H1 (cell line): ENCODE measurements around the gene RAET1E. TPM values are rescaled to one million over a fixed set of nuclear protein-coding genes. Genes with fewer than 3 reads are reported as not detected.
"Not testable (repeated sequence)": the region's sequence is repeated elsewhere in the genome, so short reads cannot be mapped to it uniquely, and the experiment has no call there.

ENCODE experiments used
- CTCF ChIA-PET: fragments of 300-600 bp; sonication (Branson Sonifier 250); formaldehyde crosslinking; loops from one replicate; lab custom pipeline; 2021; ENCODE audit not compliant: partially characterized antibody; lab: Charles Lee
- POLR2A ChIA-PET: fragments of 300-600 bp; sonication (Branson Sonifier 250); formaldehyde crosslinking; loops from one replicate; lab custom pipeline; 2021; ENCODE audit warnings: inconsistent platforms; ENCODE audit not compliant: partially characterized antibody; lab: Charles Lee
- DNase-seq, 2 experiments: peaks; one replicate each; pipeline versions ENCODE4 v3.0.0 to v3.0.0-alpha.2; 2010 to 2022; ENCODE audit warnings: low spot score in 2 of 2, low read depth in 1 of 2, mixed read lengths in 1 of 2
- FAIRE-seq: peaks from 2 replicates; lab custom pipeline; 2011; peaks lifted over from hg19 to GRCh38; lab: Jason Lieb, UNC
- H2AFZ ChIP-seq: 2 replicates; pipeline ENCODE4 v1.8.1; 2012; ENCODE audit warnings: low read length, inconsistent platforms
- H2AK5ac ChIP-seq: 2 replicates; pipeline ENCODE4 v1.6.1; 2013; ENCODE audit warnings: low read depth, low read length
- H2BK120ac ChIP-seq: replicated peaks from 2 replicates; pipeline ENCODE3; 2013; ENCODE audit warnings: low read depth, low read length, inconsistent platforms
- H2BK12ac ChIP-seq: 2 replicates; pipeline ENCODE4 v1.6.1; 2013; ENCODE audit warnings: low read depth, low read length
- H2BK15ac ChIP-seq: 2 replicates; pipeline ENCODE4 v1.6.1; 2013; ENCODE audit warnings: low read length
- H2BK20ac ChIP-seq: 2 replicates; pipeline ENCODE4 v1.6.1; 2013; ENCODE audit warnings: low read length
- H2BK5ac ChIP-seq: 2 replicates; pipeline ENCODE4 v1.6.1; 2013; ENCODE audit warnings: low read depth, low read length
- H3K14ac ChIP-seq: 2 replicates; pipeline ENCODE4 v1.6.1; 2013; ENCODE audit warnings: inconsistent platforms; ENCODE audit not compliant: insufficient read length
- H3K18ac ChIP-seq: 2 replicates; pipeline ENCODE4 v1.6.1; 2013; ENCODE audit warnings: low read length; ENCODE audit errors: extremely low read depth
- H3K23ac ChIP-seq: 2 replicates; pipeline ENCODE4 v1.6.1; 2013; ENCODE audit warnings: inconsistent platforms; ENCODE audit not compliant: insufficient read length
- H3K23me2 ChIP-seq: 2 replicates; pipeline ENCODE4 v1.6.1; 2013; ENCODE audit warnings: low read depth, low read length
- H3K27ac ChIP-seq: 2 replicates; pipeline ENCODE4 v1.6.1; 2011; ENCODE audit warnings: low read depth, low read length, inconsistent platforms
- H3K27me3 ChIP-seq, 4 experiments: replicated peaks in 1 of 4; 1 replicate in 1 of 4; 2 replicates in 3 of 4; pipeline versions ENCODE4 v1.6.1 to v1.8.1; 2011 to 2013; ENCODE audit warnings: low read length in 3 of 4, mild to moderate bottlenecking in 3 of 4, inconsistent platforms in 2 of 4, mixed read lengths in 2 of 4, moderate library complexity in 1 of 4; ENCODE audit not compliant: control insufficient read depth in 3 of 4, insufficient read depth in 3 of 4; ENCODE audit errors: extremely low read depth in 1 of 4
- H3K36me3 ChIP-seq, 4 experiments: 2 replicates each; pipeline versions ENCODE4 v1.6.1 to v1.8.1; 2011 to 2013; ENCODE audit warnings: mild to moderate bottlenecking in 4 of 4, low read length in 3 of 4, moderate library complexity in 2 of 4, control low read depth in 1 of 4, inconsistent platforms in 1 of 4; ENCODE audit not compliant: insufficient read depth in 4 of 4, control insufficient read depth in 2 of 4
- H3K4ac ChIP-seq: replicated peaks from 2 replicates; pipeline ENCODE3; 2013; ENCODE audit warnings: low read length, low read depth, mixed read lengths, inconsistent platforms; ENCODE audit not compliant: insufficient read length
- H3K4me1 ChIP-seq, 4 experiments: replicated peaks in 1 of 4; 1 replicate in 1 of 4; 2 replicates in 3 of 4; pipeline versions ENCODE4 v1.6.1 to v1.8.1; 2011 to 2013; ENCODE audit warnings: low read length in 3 of 4, inconsistent platforms in 2 of 4, mixed read lengths in 1 of 4; ENCODE audit not compliant: insufficient read depth in 4 of 4, control insufficient read depth in 3 of 4
- H3K4me2 ChIP-seq, 2 experiments: 2 replicates each; pipeline versions ENCODE4 v1.6.1 to v1.8.1; 2011 to 2013; ENCODE audit warnings: low read depth in 2 of 2, low read length in 2 of 2, control low read depth in 1 of 2, inconsistent platforms in 1 of 2, mild to moderate bottlenecking in 1 of 2; ENCODE audit not compliant: insufficient read depth in 1 of 2
- H3K4me3 ChIP-seq, 4 experiments: fragments of 200-600, 300-600 bp in 1 of 4; sonication (generic), shearing (Covaris generic), sonication (Bioruptor Twin) in 1 of 4; 2 replicates each; pipeline versions ENCODE4 v1.5.1 to v1.8.1; 2011 to 2016; ENCODE audit warnings: low read length in 4 of 4, low read depth in 3 of 4, control low read depth in 2 of 4, inconsistent platforms in 2 of 4, mild to moderate bottlenecking in 2 of 4, mixed read lengths in 1 of 4, moderate library complexity in 1 of 4; ENCODE audit not compliant: insufficient read depth in 2 of 4; ENCODE audit errors: extremely low read depth in 1 of 4
- H3K56ac ChIP-seq: replicated peaks from 2 replicates; pipeline ENCODE3; 2013; ENCODE audit warnings: low read depth, mild to moderate bottlenecking, mixed read lengths, low read length, inconsistent platforms; ENCODE audit not compliant: insufficient read length
- H3K79me1 ChIP-seq: 2 replicates; pipeline ENCODE4 v1.6.1; 2013; ENCODE audit warnings: low read depth, low read length, control low read depth
- H3K79me2 ChIP-seq, 2 experiments: 2 replicates each; pipeline versions ENCODE4 v1.6.1 to v1.8.1; 2012 to 2013; ENCODE audit warnings: low read length in 2 of 2, mild to moderate bottlenecking in 2 of 2, inconsistent platforms in 1 of 2; ENCODE audit not compliant: insufficient read depth in 2 of 2, control insufficient read depth in 1 of 2
- H3K9ac ChIP-seq, 4 experiments: replicated peaks in 1 of 4; 1 replicate in 1 of 4; 2 replicates in 3 of 4; pipeline versions ENCODE4 v1.6.1 to v1.8.1; 2011 to 2013; ENCODE audit warnings: low read depth in 3 of 4, low read length in 3 of 4, control low read depth in 2 of 4, mild to moderate bottlenecking in 2 of 4, moderate library complexity in 2 of 4, inconsistent platforms in 1 of 4; ENCODE audit errors: extremely low read depth in 1 of 4
- H3K9me3 ChIP-seq, 2 experiments: 2 replicates each; pipeline versions ENCODE4 v1.6.1 to v1.8.1; 2012 to 2013; ENCODE audit warnings: mild to moderate bottlenecking in 2 of 2, moderate library complexity in 2 of 2, control low read depth in 1 of 2, inconsistent platforms in 1 of 2, low read depth in 1 of 2, low read length in 1 of 2, mixed read lengths in 1 of 2; ENCODE audit not compliant: insufficient read depth in 2 of 2
- H4K20me1 ChIP-seq, 2 experiments: replicated peaks in 1 of 2; 2 replicates each; pipeline versions ENCODE3 to v1.8.1; 2011 to 2013; ENCODE audit warnings: inconsistent platforms in 2 of 2, low read length in 2 of 2, mild to moderate bottlenecking in 1 of 2; ENCODE audit not compliant: insufficient read depth in 2 of 2, control insufficient read depth in 1 of 2
- H4K5ac ChIP-seq: 2 replicates; pipeline ENCODE4 v1.6.1; 2013; ENCODE audit warnings: low read length, low read depth, mixed read lengths, inconsistent platforms; ENCODE audit not compliant: insufficient read length
- H4K8ac ChIP-seq: 2 replicates; pipeline ENCODE4 v1.8.0; 2013; ENCODE audit warnings: mild to moderate bottlenecking, moderate library complexity, low read length, inconsistent platforms; ENCODE audit not compliant: insufficient read depth; ENCODE audit errors: extremely low read depth
- H4K91ac ChIP-seq: replicated peaks from 2 replicates; pipeline ENCODE3; 2013; ENCODE audit warnings: low read length, mixed read lengths, inconsistent platforms; ENCODE audit not compliant: insufficient read length
- WGBS, 2 experiments: shearing (Covaris generic) in 1 of 2; methylation state at CpG; one replicate each; pipeline versions ENCODE4 v1.1.6 to v1.1.7; 2013 to 2015; ENCODE audit warnings: low lambda C conversion rate in 2 of 2, mixed read lengths in 2 of 2, inconsistent platforms in 1 of 2, low coverage in 1 of 2, missing lambda C conversion rate in 1 of 2; ENCODE audit not compliant: insufficient replicate concordance in 2 of 2, insufficient coverage in 1 of 2, insufficient read length in 1 of 2; ENCODE audit errors: extremely low coverage in 1 of 2, missing lambda C conversion rate in 1 of 2; 5-methylcytosine and 5-hydroxymethylcytosine counted together
- polyA plus RNA-seq, 7 experiments: library from polyadenylated mRNA; depleted of rRNA in 3 of 7; stranded (reverse) in 5 of 7; unstranded in 2 of 7; fragments of >200 nt in 5 of 7; fragments of 200-250 nt in 2 of 7; gene quantifications; 1 replicate in 5 of 7; 2 replicates in 1 of 7; 4 replicates in 1 of 7; pipeline versions ENCODE4 v1.2.1 to v1.2.3, GENCODE V29; 2011 to 2013; ENCODE audit warnings: missing spikeins in 2 of 7, mixed read lengths in 2 of 7
- total RNA-seq: library from RNA; stranded (reverse); fragmentation: NEBNext Ultra II Directional; extraction: Animal tissue kit (Norgen Biotek cat#: 25700); gene quantifications from 2 replicates; pipeline ENCODE4 v1.2.1, GENCODE V29; 2021

The RAET1E gene
- total and polyA plus RNA-seq, 2 of the 8 experiments (the other 6 are each of a cell fraction or from before 2014, with no cell fraction given), result not detected

- DNase-seq, H2BK15ac ChIP-seq, H4K5ac ChIP-seq, H4K91ac ChIP-seq, H2BK12ac ChIP-seq, H2BK5ac ChIP-seq, FAIRE-seq, H3K27me3 ChIP-seq, H3K14ac ChIP-seq, H3K9ac ChIP-seq, H2AK5ac ChIP-seq, H3K9me3 ChIP-seq, H2BK120ac ChIP-seq, H3K4me1 ChIP-seq, H3K4me2 ChIP-seq, H3K79me1 ChIP-seq, H3K18ac ChIP-seq, H3K4ac ChIP-seq, H3K36me3 ChIP-seq, H3K27ac ChIP-seq, H3K56ac ChIP-seq, H2AFZ ChIP-seq, H3K4me3 ChIP-seq, H4K8ac ChIP-seq, H4K20me1 ChIP-seq, H3K79me2 ChIP-seq, H3K23ac ChIP-seq, H2BK20ac ChIP-seq, H3K23me2 ChIP-seq: not testable (repeated sequence)
- WGBS, 2 experiments, result 95% methylated on average over 4 of the region's 4 CpGs; no CpG with 5 or more reads in 1 of the 2 experiments
- POLR2A ChIA-PET, result interaction anchor here (1.7 kb wide), 1 partner anchor 9 kb away, joined by 4 read pairs; no protein-coding TSS in a partner anchor
- CTCF ChIA-PET, result interaction anchor here (0.7 to 6.2 kb wide), 8 partner anchors 10 to 69 kb away, joined by 3 to 34 read pairs (median 4); partner anchors contain the start of gene RAET1G
Observed at GRCh38 chr6:149854017-149854416, 43.9 kb downstream of the RAET1E start.
